ENCODE results near the gene CPSF4L.

- TF ChIP-seq CTCF (IDR thresholded peaks at IDR 0.05; ENCODE audit: low read depth, low read length) = no peak
- no peak for TF ChIP-seq POLR2A (IDR thresholded peaks at IDR 0.05; ENCODE audit: extremely low read depth, insufficient read length)
These were observed 35.0 kb downstream of the CPSF4L start for GRCh38 chr17:73226556-73227172.

Data from NB4 (cell line).